Colon (tissue), 2 donors: Measurements from ENCODE around the gene BCAS1.

ENCODE experiments used
- FAIRE-seq: peaks from 2 replicates; lab custom pipeline; 2012; peaks lifted over from hg19 to GRCh38; lab: Jason Lieb, UNC
- donor health status: control.
- donor health status: control.

The BCAS1 gene

DNA sequence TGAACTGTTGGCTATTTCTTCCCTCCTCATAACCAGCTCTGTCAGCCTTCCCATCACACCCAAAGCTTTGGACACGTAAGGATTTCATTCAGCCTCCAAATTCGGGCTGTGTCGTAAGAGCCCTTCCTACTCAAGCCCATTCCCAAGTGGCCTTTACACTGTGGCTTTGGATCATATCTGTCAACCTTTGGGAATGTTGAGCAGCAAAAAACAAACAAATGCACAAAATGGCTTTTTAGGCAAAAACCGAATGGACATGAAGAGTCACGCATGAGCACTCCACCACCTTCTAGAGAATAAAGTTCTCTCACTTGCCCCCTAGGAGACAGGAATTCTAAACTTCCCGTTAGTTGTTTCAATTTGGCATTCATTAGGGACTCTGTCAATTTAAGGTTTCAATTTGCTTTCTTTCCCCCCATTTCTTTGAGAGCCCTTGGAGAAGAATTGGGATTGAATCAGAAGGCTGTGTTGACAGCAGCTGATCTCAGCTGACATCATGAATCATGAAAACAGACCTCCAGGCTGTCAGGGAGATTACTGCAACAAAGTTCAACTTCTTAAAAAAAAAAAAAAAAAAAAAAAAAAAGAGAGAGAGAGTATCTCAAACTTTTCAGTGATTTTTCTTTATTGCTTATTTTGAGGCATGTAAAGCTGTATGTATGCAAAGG lies 110.3 kb downstream of the BCAS1 start:
- FAIRE-seq, result no peak

DNA sequence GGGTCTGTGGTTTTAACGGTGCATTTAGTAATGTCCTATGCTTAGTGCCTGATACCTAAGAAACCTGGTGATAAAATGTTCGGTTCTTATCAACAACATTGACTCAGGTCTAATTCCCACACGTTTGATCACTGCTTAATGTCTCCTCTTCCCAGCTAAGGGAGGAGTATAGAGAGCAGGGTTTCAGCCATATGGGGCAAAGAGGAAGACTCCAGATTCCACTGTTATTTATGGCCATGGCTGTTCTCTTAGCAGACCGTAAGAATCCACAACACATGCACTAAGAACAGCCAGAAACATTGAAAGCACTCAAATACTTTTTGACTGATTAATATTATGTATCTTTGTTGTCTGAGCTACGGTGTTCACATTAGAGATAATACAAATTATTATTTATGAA lies 112.1 kb downstream of the BCAS1 start:
- FAIRE-seq, result no peak

DNA sequence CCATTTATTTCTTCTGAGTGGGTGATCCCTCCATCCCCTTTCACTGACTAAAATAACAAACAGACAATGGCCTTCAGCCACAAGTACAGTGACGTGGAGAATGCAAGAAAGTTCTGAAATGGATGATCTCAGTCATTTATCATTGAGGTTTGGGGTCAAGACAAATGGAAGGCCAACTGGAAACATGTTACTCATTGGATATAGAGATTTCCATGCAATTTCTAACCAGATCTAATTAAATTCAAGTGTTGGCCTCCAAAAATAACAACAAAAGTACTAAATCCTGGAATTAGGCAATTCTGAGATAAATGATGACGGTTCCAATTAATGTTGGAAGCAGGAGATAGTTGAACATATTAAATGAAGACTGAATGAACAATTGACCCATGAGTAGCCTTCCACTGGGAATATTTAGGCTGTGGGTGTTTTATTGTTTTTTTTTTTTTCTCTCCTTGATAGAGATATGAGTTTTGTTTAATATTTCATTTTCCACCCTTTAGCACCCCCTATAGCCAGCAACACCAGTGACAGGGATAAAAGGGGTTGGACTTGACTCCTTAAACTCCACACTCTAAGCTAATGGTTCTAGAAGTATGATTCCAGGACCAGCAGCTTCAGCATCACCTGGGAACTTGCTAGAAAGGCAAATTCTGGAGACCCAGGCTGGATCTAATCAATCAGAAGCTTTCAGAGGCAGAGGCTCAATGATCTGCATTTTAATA lies 112.8 kb downstream of the BCAS1 start:
- no peak for FAIRE-seq

DNA sequence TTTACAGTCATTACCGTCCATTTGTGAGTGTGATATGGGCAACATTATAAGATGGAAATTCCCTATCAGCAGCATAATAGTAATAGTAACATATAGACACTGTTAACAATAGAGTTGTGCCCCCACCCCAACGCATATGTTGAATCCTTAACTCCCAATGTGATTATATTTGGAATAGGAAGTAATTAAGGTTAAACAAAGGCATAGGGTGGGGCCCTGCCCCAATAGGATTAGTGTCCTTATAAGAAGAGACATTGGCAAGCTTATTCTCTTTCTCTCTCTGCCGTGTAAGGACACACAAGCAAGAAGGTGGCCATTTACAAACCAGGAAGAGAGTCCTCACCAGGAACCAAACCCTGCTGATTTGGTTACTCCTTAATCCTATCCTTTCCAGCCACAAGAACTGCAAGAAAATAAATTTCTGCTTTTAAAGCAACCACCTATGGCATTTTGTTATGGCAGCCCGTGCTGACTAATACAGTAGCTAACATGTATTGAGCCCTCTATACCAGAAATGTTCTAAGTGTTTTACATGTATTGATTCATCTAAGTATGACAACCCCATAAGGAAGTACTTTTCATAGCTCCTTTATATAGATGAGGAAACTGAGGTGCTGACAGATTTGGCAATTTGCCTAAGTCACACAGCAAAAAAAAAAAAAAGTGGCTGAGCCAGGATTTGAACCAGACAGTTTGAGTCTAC lies 114.2 kb downstream of the BCAS1 start:
- FAIRE-seq, result no peak

DNA sequence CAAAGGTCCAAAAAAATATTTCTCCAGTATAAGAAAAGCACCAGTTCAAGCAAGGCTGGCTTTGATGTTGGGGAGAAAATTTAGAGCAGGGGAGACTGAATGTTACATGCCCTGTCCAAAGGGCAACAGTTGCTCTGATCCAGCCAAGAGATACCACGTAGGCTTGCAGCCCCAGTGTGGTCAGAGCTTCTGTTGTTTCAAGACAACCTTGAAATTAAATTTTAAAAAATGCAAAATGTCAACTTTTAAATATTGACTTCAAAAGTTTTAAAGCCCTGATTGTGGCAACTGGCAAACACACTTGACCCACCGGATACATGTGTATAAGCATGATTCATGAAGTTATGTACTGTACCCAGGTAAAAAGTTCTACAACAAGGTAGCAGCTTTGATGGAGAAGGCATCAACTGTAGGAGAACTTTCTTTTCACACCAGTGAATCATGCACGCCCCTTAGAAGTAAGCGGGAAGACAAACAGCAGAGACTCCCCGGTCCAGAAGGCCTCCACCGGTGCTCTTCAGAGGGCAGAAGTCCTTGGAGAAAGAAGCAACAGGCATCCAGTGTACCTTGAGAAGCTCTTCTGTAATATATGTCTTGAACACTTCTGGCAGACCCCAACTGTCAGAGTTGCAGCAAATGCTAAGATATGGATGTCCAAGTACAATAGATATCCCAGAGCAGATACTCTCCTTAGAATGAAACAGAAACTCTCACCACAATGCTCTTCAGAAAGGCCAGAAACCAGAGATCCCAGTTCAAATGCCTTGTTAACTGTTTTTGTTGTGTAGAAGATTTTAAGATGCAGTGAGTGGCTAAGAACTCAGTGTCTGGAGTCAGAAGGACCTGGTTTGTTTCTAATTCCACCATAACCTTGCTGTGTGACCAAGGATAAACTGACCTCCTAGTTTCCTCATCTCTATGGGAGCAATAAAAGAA lies 115.4 kb downstream of the BCAS1 start:
- no peak for FAIRE-seq

DNA sequence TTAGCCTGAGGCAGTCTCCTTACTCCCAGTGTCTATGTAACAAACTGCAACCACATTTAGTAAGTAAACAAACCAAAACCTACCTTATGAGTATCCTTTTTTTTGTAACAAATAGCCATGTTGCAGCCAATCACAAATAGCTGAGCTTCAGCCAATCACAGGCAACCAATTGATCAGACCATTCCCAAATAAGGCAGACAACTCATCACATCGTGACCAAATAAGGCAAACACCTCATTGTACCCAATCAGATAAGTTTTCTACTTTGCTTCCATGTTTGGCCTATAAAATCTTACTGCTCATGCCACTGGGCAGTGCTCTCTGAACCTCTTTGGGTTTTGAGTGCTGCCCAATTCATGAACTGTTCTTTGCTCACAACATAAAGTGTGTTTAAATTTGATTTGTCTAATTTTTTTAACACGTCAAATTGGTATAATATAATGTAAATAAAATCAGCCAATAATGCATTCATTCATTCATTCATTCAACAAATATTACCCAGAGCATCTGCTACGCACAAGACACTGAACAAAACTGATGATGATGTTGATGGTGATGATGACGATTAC lies 117.8 kb downstream of the BCAS1 start:
- FAIRE-seq, result no peak

DNA sequence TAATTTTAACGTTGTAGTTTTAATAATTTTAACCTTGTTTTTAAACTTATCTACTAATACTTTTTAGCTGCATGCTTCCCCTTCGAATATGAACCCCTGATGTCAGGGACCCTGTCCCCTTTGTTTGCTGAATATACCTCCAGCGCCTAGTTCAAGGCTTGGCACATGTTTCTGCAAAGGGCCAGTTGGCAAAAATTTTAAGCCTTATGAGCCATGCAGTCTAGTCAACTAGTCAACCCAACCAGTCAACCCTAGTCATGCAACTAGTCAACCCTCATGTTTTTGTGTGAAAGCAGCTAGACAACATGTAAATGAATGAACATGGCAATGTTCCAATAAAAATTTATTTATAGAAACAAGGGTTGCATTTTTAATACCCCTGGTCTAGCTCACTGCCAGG lies 119.8 kb downstream of the BCAS1 start:
- FAIRE-seq, result no peak

DNA sequence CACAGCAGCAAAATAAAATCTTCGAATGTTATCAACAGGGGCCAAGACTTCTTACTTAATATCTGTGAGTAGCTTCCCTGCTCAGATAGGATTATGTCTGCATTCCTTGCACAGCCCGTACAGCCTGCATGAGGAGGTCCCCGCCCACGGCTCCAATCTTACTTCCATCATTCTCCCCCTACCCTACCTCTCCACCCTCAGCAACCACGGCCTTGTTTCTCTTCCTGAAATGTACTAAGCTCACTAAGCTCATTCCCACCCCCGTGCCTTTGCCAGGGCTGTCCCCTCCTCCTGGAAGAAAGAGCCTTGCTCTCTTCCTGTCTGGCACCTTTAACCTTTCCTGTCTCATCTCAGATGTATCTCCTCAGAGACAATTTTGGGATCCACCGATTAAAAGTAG lies 120.4 kb downstream of the BCAS1 start:
- no peak for FAIRE-seq

DNA sequence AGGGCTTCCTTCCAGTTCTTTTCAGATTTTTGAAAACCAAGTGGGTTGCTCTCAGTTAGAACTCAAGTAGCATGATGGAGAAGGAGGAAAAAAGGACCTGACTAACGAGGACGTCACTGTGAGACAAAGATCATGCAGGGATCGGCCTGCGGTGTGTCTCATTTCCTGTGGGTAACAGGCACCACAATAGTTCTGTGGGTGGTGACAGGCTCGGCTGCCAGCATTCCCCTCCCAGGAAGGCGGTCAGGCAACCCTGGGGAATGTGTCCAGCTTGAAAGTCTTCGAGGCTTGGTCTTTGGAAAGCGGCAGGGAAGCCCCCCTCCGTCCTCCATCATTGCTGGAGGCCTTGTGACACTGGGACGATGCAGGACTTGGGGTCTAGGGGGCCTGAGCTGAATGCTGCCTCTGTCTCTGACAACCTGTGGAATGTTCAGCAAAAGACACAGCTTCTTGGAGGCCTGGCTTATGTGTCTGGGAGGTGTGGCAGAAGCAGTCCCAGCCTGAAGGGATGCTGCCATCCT lies 121.0 kb downstream of the BCAS1 start:
- no peak for FAIRE-seq

DNA sequence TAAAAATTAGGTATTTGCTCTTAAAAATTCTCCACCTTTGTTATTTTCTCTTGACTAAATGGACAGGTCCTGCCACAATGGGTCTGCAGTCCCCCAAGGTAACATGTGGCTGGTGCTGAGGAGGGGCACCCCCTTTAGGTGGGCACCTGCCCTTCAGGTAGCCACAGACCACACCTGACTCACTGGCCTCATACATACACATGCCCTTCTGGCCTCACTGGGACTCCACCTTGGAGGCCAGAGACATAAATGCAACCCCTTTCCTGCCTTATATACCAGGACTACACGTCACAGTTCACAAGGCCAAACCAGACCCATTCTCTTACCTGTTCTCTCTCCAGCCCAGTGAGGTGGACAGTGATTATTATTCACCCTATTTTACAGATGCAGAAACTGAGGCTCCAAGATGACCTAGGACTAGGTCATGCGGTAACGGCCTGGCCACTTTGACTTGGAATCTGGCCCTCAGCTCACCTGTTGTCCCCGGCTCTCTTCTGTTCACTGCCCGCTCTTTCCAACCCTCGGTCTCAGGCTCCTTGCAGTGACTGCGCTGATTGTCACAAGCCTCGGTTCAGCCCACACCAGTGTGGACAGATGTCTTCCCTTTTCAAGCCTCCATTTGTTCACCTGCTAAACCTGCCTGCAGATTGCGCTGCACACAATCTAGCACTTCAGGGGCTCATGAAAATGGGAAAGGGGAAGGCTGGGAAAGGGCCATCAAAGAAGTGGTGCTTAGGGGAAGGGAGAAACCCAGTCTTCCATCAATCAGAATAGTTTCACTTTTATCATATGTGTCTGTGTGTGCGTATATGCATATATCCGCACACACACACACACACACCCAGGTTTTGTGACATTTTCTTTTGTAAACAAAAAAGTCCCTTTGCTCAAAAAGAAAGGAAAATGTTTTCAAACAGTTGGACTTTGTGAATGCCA lies 121.7 kb downstream of the BCAS1 start:
- FAIRE-seq, result no peak

DNA sequence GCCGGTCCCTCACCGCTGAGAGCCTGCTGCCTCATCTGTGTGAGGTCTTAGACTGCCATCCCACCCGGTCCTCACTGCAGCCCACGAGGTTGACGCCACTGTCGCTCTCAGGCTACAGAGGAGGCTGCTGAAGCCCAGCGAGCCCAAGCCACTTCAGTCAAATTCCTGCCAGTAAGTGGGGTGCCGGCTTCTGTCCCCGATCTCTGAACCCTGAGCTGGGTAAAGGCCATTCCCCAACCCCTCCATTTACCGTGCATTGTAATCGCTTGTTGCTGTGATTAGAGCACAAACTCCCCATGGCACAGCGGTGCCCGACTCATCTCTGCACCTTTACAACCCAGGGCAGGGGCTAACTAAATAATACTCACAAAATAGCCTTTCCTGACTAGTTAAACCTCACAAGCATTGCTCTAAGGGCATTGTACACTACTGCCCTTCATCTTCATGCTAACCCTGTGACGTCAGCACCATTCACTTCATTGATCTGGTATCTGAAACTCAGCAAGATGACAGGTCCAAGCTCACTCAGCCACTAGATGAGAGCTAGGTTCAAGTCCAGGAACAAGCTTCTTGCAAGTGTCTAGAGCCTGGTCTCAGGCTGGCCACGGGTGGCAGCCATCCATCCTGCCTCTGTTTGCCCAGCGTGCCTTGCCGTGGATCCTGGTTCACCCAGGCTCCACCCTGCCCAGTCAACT lies 122.7 kb downstream of the BCAS1 start:
- no peak for FAIRE-seq

DNA sequence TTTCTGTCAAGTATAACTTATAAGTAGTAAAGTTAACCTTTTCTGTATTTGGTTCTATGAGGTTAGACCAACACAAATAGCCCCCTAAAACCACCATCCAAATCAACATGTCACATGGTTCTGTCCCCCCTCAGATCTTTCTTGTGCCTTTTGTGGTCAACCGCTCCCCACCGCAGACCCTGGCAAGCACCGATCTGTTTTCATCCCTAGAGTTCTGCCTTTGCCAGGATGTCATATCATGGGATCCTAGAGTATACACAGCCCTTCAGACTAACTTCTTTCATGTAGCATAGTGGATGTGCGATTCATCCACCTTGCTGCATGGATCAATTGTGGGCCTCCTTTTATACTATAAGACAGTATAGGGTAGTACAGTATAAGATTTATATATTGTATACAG lies 124.3 kb downstream of the BCAS1 start:
- FAIRE-seq, result no peak

DNA sequence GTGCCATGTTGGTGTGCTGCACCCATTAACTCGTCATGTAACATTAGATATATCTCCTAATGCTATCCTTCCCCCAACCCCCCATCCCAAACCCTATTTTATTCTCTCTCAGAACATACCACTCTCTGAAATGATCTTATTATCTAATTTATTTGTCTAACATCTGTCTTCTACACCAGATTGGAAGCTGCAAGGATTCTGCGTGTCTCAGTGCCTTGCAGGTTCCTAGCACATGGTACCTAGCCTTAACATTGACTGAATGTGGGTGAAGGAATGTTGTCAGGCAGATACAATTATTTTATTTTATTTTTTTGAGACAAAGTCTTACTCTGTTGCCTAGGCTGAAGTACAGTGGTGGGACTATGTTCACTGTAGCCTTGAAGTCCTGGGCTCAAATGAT lies 124.9 kb downstream of the BCAS1 start:
- no peak for FAIRE-seq

DNA sequence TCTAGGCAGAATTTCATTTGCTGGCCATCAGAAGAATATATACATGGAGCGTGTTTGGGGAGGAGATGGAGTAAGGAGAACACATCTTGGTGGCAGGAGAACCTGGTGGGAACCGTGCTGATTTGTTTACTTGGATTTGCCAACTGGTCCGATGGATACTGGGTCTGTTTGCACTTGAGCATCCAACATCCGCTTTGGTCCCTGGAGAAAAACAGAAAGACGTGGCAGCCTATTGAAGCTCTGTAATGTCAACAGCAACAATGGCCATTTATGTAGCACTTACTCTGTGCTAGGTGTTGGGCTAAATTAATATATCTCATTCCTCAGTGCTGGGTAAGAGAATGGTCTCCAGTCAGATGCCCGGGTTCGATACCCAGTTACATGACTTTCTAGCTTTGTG lies 125.6 kb downstream of the BCAS1 start:
- no peak for FAIRE-seq

DNA sequence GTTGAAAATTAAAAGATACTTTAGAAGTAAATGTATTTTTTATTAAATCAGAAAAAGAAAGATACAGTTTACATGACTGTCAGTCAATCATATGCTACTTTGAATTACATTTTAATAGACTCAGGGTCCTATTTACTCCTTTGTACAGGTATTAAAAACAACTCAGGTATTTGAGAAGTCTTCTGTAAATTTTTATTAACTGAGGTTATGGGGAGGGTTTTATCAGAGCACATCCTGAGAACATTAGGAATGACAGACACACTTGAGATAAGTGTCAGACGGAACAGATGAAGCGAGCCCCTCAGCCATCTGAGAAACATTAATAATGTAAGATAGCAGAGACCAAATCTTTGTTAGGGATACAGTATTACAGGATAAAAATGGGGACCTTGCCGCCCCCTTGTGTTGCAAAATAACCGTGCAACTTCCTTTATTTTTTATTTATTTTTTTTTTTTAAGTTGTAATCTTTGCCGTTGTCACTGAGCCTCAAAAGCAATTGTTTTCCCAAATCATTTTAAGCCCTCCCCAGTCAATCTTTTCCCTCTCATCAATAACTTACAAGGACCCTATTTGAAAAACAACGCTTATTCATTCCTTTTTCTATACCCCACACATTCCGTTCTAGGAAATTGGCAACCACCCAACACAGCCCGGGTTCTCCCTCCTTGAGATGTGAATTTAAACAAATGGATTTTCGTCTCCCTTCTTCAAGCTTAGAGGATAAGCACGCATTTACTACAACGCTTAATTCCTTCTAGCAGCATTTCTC lies 126.7 kb downstream of the BCAS1 start:
- no peak for FAIRE-seq

DNA sequence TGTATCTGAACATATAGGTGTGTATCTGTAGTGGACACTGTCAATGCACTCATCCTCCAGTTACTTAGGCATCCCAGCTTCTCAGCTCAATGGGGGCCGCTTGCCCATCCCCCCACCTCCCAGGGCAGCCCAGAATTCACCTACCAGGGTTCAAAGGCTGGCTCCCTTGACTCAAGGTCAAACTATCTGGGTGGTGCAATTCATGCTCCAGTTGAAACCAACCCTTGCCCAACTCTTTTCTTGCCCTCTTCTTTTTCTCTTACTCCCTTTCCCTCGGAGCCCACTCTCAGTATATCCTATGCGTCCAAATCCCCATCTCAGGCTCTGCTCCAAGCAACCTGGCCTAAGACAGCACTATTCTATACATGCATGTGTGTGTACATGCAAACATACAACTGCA lies 127.4 kb downstream of the BCAS1 start:
- no peak for FAIRE-seq

DNA sequence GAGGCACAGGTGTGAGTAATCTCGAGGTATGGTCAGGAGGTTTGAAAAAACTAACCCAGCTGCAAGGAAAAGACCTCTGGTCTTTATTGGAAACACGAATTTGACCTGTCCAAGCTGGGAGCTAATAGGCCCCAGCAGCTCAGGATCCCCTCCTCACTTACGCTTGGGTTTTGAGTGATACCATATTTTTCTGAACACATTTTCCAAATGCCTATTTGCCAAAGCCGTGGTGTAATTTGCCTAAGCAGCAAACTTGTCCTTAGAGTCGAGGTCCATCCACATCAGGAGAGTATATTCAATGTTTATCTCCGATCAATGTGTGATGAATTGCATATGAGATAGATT lies 128.0 kb downstream of the BCAS1 start:
- no peak for FAIRE-seq

DNA sequence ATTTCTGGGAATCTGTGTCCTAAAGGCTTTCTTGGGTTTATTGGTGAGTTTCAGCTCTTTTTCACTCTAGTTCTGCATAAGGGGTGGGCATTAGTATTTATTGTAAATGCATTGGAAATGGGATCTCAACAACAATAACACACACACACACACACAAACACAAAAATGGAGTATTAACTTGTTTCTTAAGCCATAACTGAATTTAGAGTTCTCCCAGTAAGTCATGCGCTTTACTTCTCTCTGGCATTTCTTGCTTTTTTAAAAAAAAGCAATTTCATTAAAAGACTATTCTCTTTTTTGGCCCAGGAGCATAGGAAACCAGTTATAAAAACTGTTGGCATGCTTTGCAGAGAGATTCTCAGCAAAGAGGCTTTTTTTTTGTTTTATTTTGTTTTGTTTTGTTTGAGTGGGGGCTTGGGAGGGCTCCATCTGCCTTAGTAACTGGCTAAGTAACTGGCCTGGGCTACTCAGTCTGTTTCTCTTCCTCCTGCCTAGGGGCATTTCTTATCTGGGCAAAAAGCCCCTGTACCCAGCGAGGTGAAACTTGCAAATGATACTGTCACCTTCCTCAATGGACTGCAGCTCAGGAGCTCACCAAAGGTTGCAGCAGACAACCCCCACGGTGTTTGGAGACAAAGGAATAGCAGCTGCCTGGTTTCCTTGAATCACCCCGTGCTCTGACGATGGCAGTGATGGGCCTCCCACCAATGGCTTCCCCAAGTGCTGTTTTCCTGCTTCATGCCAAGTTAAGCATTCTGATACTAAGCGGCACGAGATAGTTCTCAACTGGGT lies 128.5 kb downstream of the BCAS1 start:
- FAIRE-seq, result no peak
